ENCODE measurements around the gene ANO1. TPM values are rescaled to one million over a fixed set of nuclear protein-coding genes. Genes with fewer than 3 reads are reported as not detected.

Gene ANO1
- total and polyA plus RNA-seq, 2 of the 8 experiments (the other 6 are each of a cell fraction or from before 2014, with no cell fraction given) = 4.7 to 5.0 TPM

DNA sequence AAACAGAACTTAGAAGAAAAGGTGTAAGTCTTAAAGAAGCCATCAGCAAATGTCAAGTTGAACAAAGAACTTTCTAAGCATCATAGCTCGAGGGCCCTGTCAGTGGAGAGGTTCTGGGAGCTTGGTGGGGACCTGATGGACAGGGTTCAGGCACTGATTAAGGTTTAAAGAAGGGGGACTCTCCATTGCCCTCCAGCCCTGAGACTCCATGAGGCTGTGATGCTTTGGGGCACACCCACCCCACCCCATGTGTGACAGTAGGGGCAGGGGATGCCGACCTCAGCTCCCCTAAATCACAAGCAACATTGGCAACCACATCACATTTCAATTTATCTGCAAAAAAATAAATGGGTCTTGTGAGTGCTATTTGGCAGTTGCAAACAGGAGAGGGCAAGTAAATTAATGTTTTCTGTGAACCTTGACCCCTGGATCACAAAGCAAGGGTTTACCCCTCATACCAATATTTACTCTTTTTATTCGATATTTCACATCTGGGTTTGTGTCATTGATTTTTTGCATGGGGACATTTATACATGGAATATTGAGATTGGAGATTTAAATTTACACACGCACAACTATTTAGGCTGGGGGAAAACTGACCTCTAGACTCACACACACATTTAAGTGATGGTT, 37.1 kb upstream of the ANO1 start:
- peaks cover 14 to 17% of the 10 kb centered on the region in 2 experiments for H3K9me3 ChIP-seq (ENCODE audit: insufficient read depth in 2 of 2, low read depth in 1 of 2, low read length in 1 of 2)
- H2AFZ ChIP-seq (ENCODE audit: low read length) = no peak overlapping the region
- no peaks in the 10 kb centered on the region for H3K27me3 ChIP-seq (replicated peaks in 1 of 4; ENCODE audit: control insufficient read depth in 3 of 4, extremely low read depth in 1 of 4, insufficient read depth in 3 of 4, low read length in 3 of 4)
- H3K36me3 ChIP-seq (ENCODE audit: control insufficient read depth in 2 of 4, insufficient read depth in 4 of 4, low read length in 3 of 4) = no peaks in the 10 kb centered on the region
- no peak overlapping the region for H4K5ac ChIP-seq (ENCODE audit: insufficient read length, low read depth, low read length)
- H4K20me1 ChIP-seq (replicated peaks in 1 of 2; ENCODE audit: control insufficient read depth in 1 of 2, insufficient read depth in 2 of 2, low read length in 2 of 2) = no peaks in the 10 kb centered on the region
- H3K23me2 ChIP-seq (ENCODE audit: low read depth, low read length) = no peaks in the 10 kb centered on the region; the same call in 1 of the 2 replicates
- no peak overlapping the region for H4K91ac ChIP-seq (replicated peaks; ENCODE audit: insufficient read length, low read length)
- H3K23ac ChIP-seq (ENCODE audit: insufficient read length) = no peak overlapping the region
- H4K8ac ChIP-seq (ENCODE audit: extremely low read depth, insufficient read depth, low read length) = no peak overlapping the region
- H2BK15ac ChIP-seq (ENCODE audit: low read length) = no peak overlapping the region
- DNase-seq (ENCODE audit: low read depth in 1 of 2, low spot score in 2 of 2) = no peak
- H3K14ac ChIP-seq (ENCODE audit: insufficient read length) = no peak overlapping the region
- H2BK20ac ChIP-seq (ENCODE audit: low read length) = no peak overlapping the region
- ChIA-PET POLR2A (ENCODE audit: partially characterized antibody) (no interaction called here), CTCF (ENCODE audit: partially characterized antibody) (interaction anchor here (0.6 to 2.1 kb wide), 5 partner anchors 10 to 155 kb away, joined by 3 to 6 read pairs (median 5); no protein-coding TSS in a partner anchor)
- H3K4me1 ChIP-seq (replicated peaks in 1 of 4; ENCODE audit: control insufficient read depth in 3 of 4, insufficient read depth in 4 of 4, low read length in 3 of 4) = no peaks in the 10 kb centered on the region
- H2BK5ac ChIP-seq (ENCODE audit: low read depth, low read length) = no peak overlapping the region
- FAIRE-seq = no peak
- 89% methylated on average over 4 of the region's 4 CpGs; no CpG with 5 or more reads in 1 of the 2 experiments for WGBS, 2 experiments (ENCODE audit: extremely low coverage in 1 of 2, insufficient coverage in 1 of 2, insufficient read length in 1 of 2, insufficient replicate concordance in 2 of 2, low coverage in 1 of 2, low lambda C conversion rate in 2 of 2, missing lambda C conversion rate in 1 of 2)
- H3K4ac ChIP-seq (replicated peaks; ENCODE audit: insufficient read length, low read depth, low read length) = no peak overlapping the region
- no peak overlapping the region for H3K9ac ChIP-seq (replicated peaks in 1 of 4; ENCODE audit: extremely low read depth in 1 of 4, low read depth in 3 of 4, low read length in 3 of 4)
- H3K18ac ChIP-seq (ENCODE audit: extremely low read depth, low read length) = no peak overlapping the region
- H3K56ac ChIP-seq (replicated peaks; ENCODE audit: insufficient read length, low read depth, low read length) = no peak overlapping the region
- no peak overlapping the region for H2BK120ac ChIP-seq (replicated peaks; ENCODE audit: low read depth, low read length)
- H3K79me2 ChIP-seq (ENCODE audit: control insufficient read depth in 1 of 2, insufficient read depth in 2 of 2, low read length in 2 of 2) = no peaks in the 10 kb centered on the region
- no peaks in the 10 kb centered on the region for H3K79me1 ChIP-seq (ENCODE audit: low read depth, low read length)
- no peak overlapping the region for H3K4me2 ChIP-seq (ENCODE audit: insufficient read depth in 1 of 2, low read depth in 2 of 2, low read length in 2 of 2)
- H2AK5ac ChIP-seq (ENCODE audit: low read depth, low read length) = no peak overlapping the region
- H3K4me3 ChIP-seq (ENCODE audit: extremely low read depth in 1 of 4, insufficient read depth in 2 of 4, low read depth in 3 of 4, low read length in 4 of 4) = no peak overlapping the region
- no peak overlapping the region for H2BK12ac ChIP-seq (ENCODE audit: low read depth, low read length)
- H3K27ac ChIP-seq (ENCODE audit: low read depth, low read length) = no peak overlapping the region
- TF ChIP-seq TCF12 (IDR thresholded peaks at IDR 0.05; ENCODE audit: low read depth, low read length) (no peak), CREB1 (IDR thresholded peaks at IDR 0.05) (no peak), JUND (IDR thresholded peaks at IDR 0.05; ENCODE audit: low read length) (no peak), YY1 (IDR thresholded peaks at IDR 0.05; ENCODE audit: low read depth, low read length) (no peak), JUN (IDR thresholded peaks at IDR 0.05; ENCODE audit: low read depth, low read length) (no peak), CHD2 (IDR thresholded peaks at IDR 0.05; ENCODE audit: low read length) (no peak), SIN3A (conservative IDR thresholded peaks at IDR 0.05 in 1 of 2, IDR thresholded peaks at IDR 0.05 in 1 of 2; ENCODE audit: low read depth in 1 of 2, low read length in 2 of 2) (no peak), GTF2F1 (IDR thresholded peaks at IDR 0.05; ENCODE audit: borderline replicate concordance, low read depth, low read length) (no peak), SP4 (IDR thresholded peaks at IDR 0.05; ENCODE audit: low read length) (no peak), EGR1 (IDR thresholded peaks at IDR 0.05; ENCODE audit: borderline replicate concordance, low read depth, low read length) (no peak), BACH1 (IDR thresholded peaks at IDR 0.05; ENCODE audit: low read length) (no peak), FOSL1 (IDR thresholded peaks at IDR 0.05; ENCODE audit: insufficient read depth, low read depth, low read length) (no peak), RAD21 (IDR thresholded peaks at IDR 0.05 in 1 of 2, conservative IDR thresholded peaks at IDR 0.05 in 1 of 2; ENCODE audit: low read depth in 2 of 2, low read length in 2 of 2) (no peak)
- TF ChIP-seq, protein P1, sequence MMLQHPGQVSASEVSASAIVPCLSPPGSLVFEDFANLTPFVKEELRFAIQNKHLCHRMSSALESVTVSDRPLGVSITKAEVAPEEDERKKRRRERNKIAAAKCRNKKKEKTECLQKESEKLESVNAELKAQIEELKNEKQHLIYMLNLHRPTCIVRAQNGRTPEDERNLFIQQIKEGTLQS (IDR thresholded peaks at IDR 0.05; ENCODE audit: insufficient read depth, low read depth, low read length) = no peak
